PFSK-1 (cell line): Measurements from ENCODE around the gene MRPS26.

ENCODE experiments used
- POLR2AphosphoS5 ChIP-seq: IDR thresholded peaks from 2 replicates; pipeline ENCODE4 v1.6.1; 2012; ENCODE audit warnings: low read depth, mild to moderate bottlenecking, control low read depth, low read length, moderate library complexity
- REST ChIP-seq, 2 experiments: IDR thresholded peaks; 2 replicates each; pipeline versions ENCODE4 v1.6.1 to v1.8.0; 2011 to 2012; ENCODE audit warnings: low read depth in 2 of 2, low read length in 2 of 2, control low read depth in 1 of 2, inconsistent platforms in 1 of 2, mild to moderate bottlenecking in 1 of 2, moderate library complexity in 1 of 2; ENCODE audit not compliant: insufficient read depth in 1 of 2
- SIN3A ChIP-seq: IDR thresholded peaks from 2 replicates; pipeline ENCODE4 v1.6.1; 2012; ENCODE audit warnings: mild to moderate bottlenecking, low read length, moderate library complexity, borderline replicate concordance; ENCODE audit not compliant: insufficient read depth
- TAF1 ChIP-seq: IDR thresholded peaks from 2 replicates; pipeline ENCODE4 v1.6.1; 2012; ENCODE audit warnings: low read length, control low read depth, borderline replicate concordance; ENCODE audit not compliant: insufficient read depth

GRCh38 chr20:3037654-3038053, 8.2 kb upstream of the MRPS26 start:
- no peak for TF ChIP-seq REST (IDR thresholded peaks at IDR 0.05; ENCODE audit: insufficient read depth in 1 of 2, low read depth in 2 of 2, low read length in 2 of 2)
- TF ChIP-seq SIN3A = no peak
- TF ChIP-seq POLR2AphosphoS5 = no peak
- no peak for TF ChIP-seq TAF1
